Mesendoderm (in vitro differentiated cells): ENCODE measurements around the gene TPST2.

Experiments used
- DNase-seq: peaks from one replicate; pipeline ENCODE4 v3.0.0; 2013
- H2AK5ac ChIP-seq: 2 replicates; pipeline ENCODE4 v1.6.1; 2013; ENCODE audit warnings: low read length, inconsistent platforms
- H2BK120ac ChIP-seq: 2 replicates; pipeline ENCODE4 v1.6.1; 2013; ENCODE audit warnings: low read depth, mild to moderate bottlenecking, low read length, moderate library complexity, mixed read lengths
- H2BK15ac ChIP-seq: replicated peaks from 2 replicates; pipeline ENCODE4 v1.6.1; 2013; ENCODE audit warnings: low read depth, mild to moderate bottlenecking, moderate library complexity
- H2BK5ac ChIP-seq: 2 replicates; pipeline ENCODE4 v1.6.1; 2013; ENCODE audit warnings: low read length, inconsistent platforms
- H3K18ac ChIP-seq: 2 replicates; pipeline ENCODE4 v1.6.1; 2013; ENCODE audit warnings: mild to moderate bottlenecking, low read length, mixed read lengths
- H3K23ac ChIP-seq: one replicate; pipeline ENCODE4 v1.6.1; 2013; ENCODE audit warnings: low read length
- H3K27ac ChIP-seq: 2 replicates; pipeline ENCODE4 v1.5.1; 2013; ENCODE audit warnings: low read depth, mild to moderate bottlenecking, inconsistent platforms, low read length, moderate library complexity
- H3K27me3 ChIP-seq: 2 replicates; pipeline ENCODE4 v1.6.1; 2013; ENCODE audit warnings: low read length, control low read depth, mild to moderate bottlenecking, inconsistent platforms; ENCODE audit not compliant: insufficient read depth, poor library complexity
- H3K36me3 ChIP-seq: 2 replicates; pipeline ENCODE4 v1.6.1; 2013; ENCODE audit warnings: low read length, inconsistent platforms; ENCODE audit not compliant: control insufficient read depth, insufficient read depth
- H3K4ac ChIP-seq: one replicate; pipeline ENCODE4 v1.6.1; 2013; ENCODE audit warnings: low read depth, mild to moderate bottlenecking, low read length, moderate library complexity
- H3K4me1 ChIP-seq: 2 replicates; pipeline ENCODE4 v1.6.1; 2013; ENCODE audit warnings: low read depth, low read length, inconsistent platforms; ENCODE audit not compliant: control insufficient read depth
- H3K4me2 ChIP-seq: 2 replicates; pipeline ENCODE4 v1.6.1; 2013; ENCODE audit warnings: low read length
- H3K4me3 ChIP-seq: 2 replicates; pipeline ENCODE4 v1.5.1; 2013; ENCODE audit warnings: mild to moderate bottlenecking, low read length
- H3K56ac ChIP-seq: one replicate; pipeline ENCODE4 v1.6.1; 2013; ENCODE audit warnings: low read length
- H3K79me1 ChIP-seq: 2 replicates; pipeline ENCODE4 v1.6.1; 2013; ENCODE audit warnings: low read length, inconsistent platforms
- H3K79me2 ChIP-seq: 2 replicates; pipeline ENCODE4 v1.6.1; 2013; ENCODE audit warnings: mild to moderate bottlenecking, low read length; ENCODE audit not compliant: control insufficient read depth, insufficient read depth
- H3K9ac ChIP-seq: 2 replicates; pipeline ENCODE4 v1.6.1; 2013; ENCODE audit warnings: low read length, inconsistent platforms
- H4K5ac ChIP-seq: one replicate; pipeline ENCODE4 v1.6.1; 2013; ENCODE audit warnings: low read length
- H4K8ac ChIP-seq: one replicate; pipeline ENCODE4 v1.6.1; 2013; ENCODE audit warnings: low read depth, mild to moderate bottlenecking, control low read depth, low read length, moderate library complexity
- WGBS: extraction: QIAGEN DNeasy Blood & Tissue Kit; methylation state at CpG from one replicate; pipeline ENCODE4 v1.1.7; 2013; ENCODE audit warnings: low lambda C conversion rate, missing lambda C conversion rate; ENCODE audit not compliant: insufficient coverage; ENCODE audit errors: extremely low coverage; 5-methylcytosine and 5-hydroxymethylcytosine counted together

The TPST2 gene

DNA sequence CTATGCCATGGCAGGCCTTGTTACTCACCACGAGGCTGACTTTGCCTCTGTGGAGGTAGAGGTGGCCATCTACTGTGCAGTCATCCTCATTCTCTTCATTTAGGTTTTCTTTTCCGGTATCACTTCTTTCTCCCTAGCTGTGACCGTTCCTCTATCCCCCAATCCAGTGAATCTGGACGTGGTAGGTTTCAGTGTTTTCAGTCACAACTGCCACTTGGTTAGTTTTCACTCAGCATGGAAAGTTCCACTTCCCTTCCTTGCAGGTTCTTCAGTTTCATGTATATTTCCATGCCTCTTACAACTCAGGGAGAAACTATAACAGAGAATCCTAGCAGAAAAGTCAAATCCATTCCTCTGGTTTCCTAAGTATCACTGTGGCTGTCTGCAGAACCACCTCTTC is 108.2 kb downstream of the TPST2 start:
- no peak overlapping the region for H3K4ac ChIP-seq
- H3K4me2 ChIP-seq, result no peak overlapping the region
- H3K36me3 ChIP-seq, result no peaks in the 10 kb centered on the region
- H3K4me3 ChIP-seq, result no peak overlapping the region
- no peaks in the 10 kb centered on the region for H3K27me3 ChIP-seq
- H3K23ac ChIP-seq, result no peak overlapping the region
- WGBS, result no CpG with 5 or more reads among the region's 4 CpGs
- H2BK120ac ChIP-seq, result no peak overlapping the region
- DNase-seq, result no peak
- H2BK15ac ChIP-seq, result no peak overlapping the region
- peaks cover 16% of the 10 kb centered on the region for H3K79me2 ChIP-seq
- peaks cover 20% of the 10 kb centered on the region for H3K79me1 ChIP-seq
- H2AK5ac ChIP-seq, result no peak overlapping the region
- peak overlapping the region; percentile 40 for H3K56ac ChIP-seq
- H4K8ac ChIP-seq, result no peak overlapping the region
- no peak overlapping the region for H3K18ac ChIP-seq
- no peak overlapping the region for H2BK5ac ChIP-seq
- H3K27ac ChIP-seq, result no peak overlapping the region
- no peak overlapping the region for H4K5ac ChIP-seq
- H3K9ac ChIP-seq, result peak overlapping the region; percentile 41
- H3K4me1 ChIP-seq, result peaks cover 4% of the 10 kb centered on the region

DNA sequence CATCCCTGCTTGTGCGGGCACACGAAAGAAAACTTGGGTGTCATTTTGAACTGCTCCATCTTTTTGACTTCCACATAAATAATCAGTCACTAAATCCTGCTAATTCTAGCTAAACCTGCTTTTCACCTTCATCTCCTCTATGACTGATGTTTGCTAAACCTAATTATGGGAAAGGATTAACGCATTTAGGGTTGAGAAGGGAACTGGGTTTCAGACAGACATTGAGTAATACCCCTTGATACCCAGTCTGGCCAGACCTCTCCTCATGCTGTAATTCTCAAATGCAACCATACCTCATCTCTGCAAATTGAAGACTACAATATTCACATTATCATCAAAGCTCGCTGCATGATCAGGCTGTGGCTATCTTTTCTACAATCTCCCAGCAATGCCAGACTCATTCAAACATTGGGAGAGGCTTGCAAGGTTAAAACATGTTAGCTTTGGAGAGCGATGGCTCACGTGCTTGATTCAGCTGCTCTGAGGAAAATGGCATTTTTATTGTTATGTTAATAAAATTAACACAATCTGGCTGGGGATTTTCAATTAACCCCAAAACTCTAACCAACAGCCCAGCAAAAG is 108.7 kb downstream of the TPST2 start:
- Histone ChIP-seq H3K79me1 (peaks cover 20% of the 10 kb centered on the region), H3K27ac (no peak overlapping the region), H2BK15ac (no peak overlapping the region), H3K4me2 (no peak overlapping the region), H4K5ac (no peak overlapping the region), H3K18ac (no peak overlapping the region), H2BK5ac (no peak overlapping the region), H3K23ac (no peak overlapping the region), H3K9ac (peak overlapping the region; percentile 41), H4K8ac (no peak overlapping the region), H2AK5ac (no peak overlapping the region), H3K4me1 (peaks cover 4% of the 10 kb centered on the region), H3K36me3 (no peaks in the 10 kb centered on the region), H3K56ac (no peak overlapping the region), H3K4me3 (no peak overlapping the region), H2BK120ac (no peak overlapping the region), H3K27me3 (no peaks in the 10 kb centered on the region), H3K4ac (no peak overlapping the region), H3K79me2 (peaks cover 16% of the 10 kb centered on the region)
- WGBS, result no CpG with 5 or more reads among the region's 6 CpGs
- DNase-seq, result no peak

GRCh38 chr22:26480611-26480932 is 109.4 kb downstream of the TPST2 start:
- Histone ChIP-seq H3K4me2 (no peak overlapping the region), H3K23ac (no peak overlapping the region), H3K18ac (no peak overlapping the region), H2BK15ac (no peak overlapping the region), H3K79me2 (peaks cover 13% of the 10 kb centered on the region), H2BK120ac (no peak overlapping the region), H3K4ac (no peak overlapping the region), H2BK5ac (no peak overlapping the region), H3K9ac (peak overlapping the region; percentile 6), H2AK5ac (no peak overlapping the region), H3K4me3 (no peak overlapping the region), H3K27ac (no peak overlapping the region), H3K4me1 (peaks cover 4% of the 10 kb centered on the region), H3K27me3 (no peaks in the 10 kb centered on the region), H3K56ac (peak overlapping the region; percentile 47), H4K5ac (no peak overlapping the region), H4K8ac (no peak overlapping the region), H3K36me3 (no peaks in the 10 kb centered on the region), H3K79me1 (peaks cover 17% of the 10 kb centered on the region)
- DNase-seq, result no peak
- no CpG with 5 or more reads among the region's 2 CpGs for WGBS

GRCh38 chr22:26479792-26480610 is 109.9 kb downstream of the TPST2 start:
- Histone ChIP-seq H3K4me1 (peaks cover 4% of the 10 kb centered on the region), H4K8ac (no peak overlapping the region), H2AK5ac (no peak overlapping the region), H3K4ac (no peak overlapping the region), H3K9ac (peak overlapping the region; percentile 6), H3K23ac (no peak overlapping the region), H3K36me3 (no peaks in the 10 kb centered on the region), H2BK15ac (no peak overlapping the region), H3K27me3 (no peaks in the 10 kb centered on the region), H3K56ac (no peak overlapping the region), H3K79me2 (peaks cover 10% of the 10 kb centered on the region), H3K4me2 (no peak overlapping the region), H3K79me1 (peaks cover 15% of the 10 kb centered on the region), H2BK120ac (no peak overlapping the region), H3K18ac (no peak overlapping the region), H4K5ac (no peak overlapping the region), H3K4me3 (no peak overlapping the region), H3K27ac (no peak overlapping the region), H2BK5ac (no peak overlapping the region)
- WGBS, result no CpG with 5 or more reads among the region's 12 CpGs
- DNase-seq, result no peak

- Histone ChIP-seq H2BK15ac (no peak overlapping the region), H3K4me1 (peaks cover under 1% of the 10 kb centered on the region), H2AK5ac (no peak overlapping the region), H3K9ac (no peak overlapping the region), H3K79me2 (peaks cover 3% of the 10 kb centered on the region), H3K79me1 (peaks cover 12% of the 10 kb centered on the region), H3K23ac (no peak overlapping the region), H3K56ac (peak overlapping the region; percentile 27), H2BK120ac (no peak overlapping the region), H3K4ac (no peak overlapping the region), H3K18ac (no peak overlapping the region), H3K27ac (no peak overlapping the region), H3K4me3 (no peak overlapping the region), H3K36me3 (no peaks in the 10 kb centered on the region), H2BK5ac (no peak overlapping the region), H3K4me2 (no peak overlapping the region), H4K8ac (no peak overlapping the region), H3K27me3 (no peaks in the 10 kb centered on the region), H4K5ac (no peak overlapping the region)
- no CpG with 5 or more reads among the region's 12 CpGs for WGBS
- no peak for DNase-seq
Observed at GRCh38 chr22:26479043-26479791, 110.7 kb downstream of the TPST2 start.
